Breast epithelium (tissue), 4 donors: Measurements from ENCODE around the gene COX19. TPM values are rescaled to one million over a fixed set of nuclear protein-coding genes. Genes with fewer than 3 reads are reported as not detected.

Experiments used
- DNase-seq, 2 donors: peaks; one replicate each; pipeline ENCODE4 v3.0.0-alpha.2; 2019; ENCODE audit warnings: low spot score in 2 of 2
- H3K27ac ChIP-seq, 2 donors: fragments of 200-600 bp; sonication (generic) in 1 of 2; one replicate each; pipeline ENCODE4 v1.5.1; 2016 to 2019; ENCODE audit warnings: mild to moderate bottlenecking in 1 of 2
- H3K27me3 ChIP-seq, 2 donors: fragments of 200-600 bp; sonication (generic) in 1 of 2; one replicate each; pipeline versions ENCODE4 v1.5.1 to v1.6.0; 2017 to 2019; ENCODE audit warnings: control low read depth in 1 of 2, mild to moderate bottlenecking in 1 of 2
- H3K36me3 ChIP-seq: fragments of 200-600 bp; one replicate; pipeline ENCODE4 v1.5.1; 2019
- H3K4me1 ChIP-seq, 2 donors: fragments of 200-600 bp; sonication (generic); one replicate each; pipeline ENCODE4 v1.5.1; 2016 to 2019; ENCODE audit warnings: control low read depth in 1 of 2
- H3K4me3 ChIP-seq, 3 donors: fragments of 200-600 bp; sonication (generic); 1 replicate in 2 of 3; 2 replicates in 1 of 3; pipeline ENCODE4 v1.5.1; 2016 to 2019; ENCODE audit warnings: mild to moderate bottlenecking in 3 of 3, moderate library complexity in 2 of 3
- H3K9me3 ChIP-seq, 2 donors: fragments of 200-600 bp; sonication (generic) in 1 of 2; one replicate each; pipeline ENCODE4 v1.5.1; 2016 to 2019; ENCODE audit warnings: control low read depth in 1 of 2
- POLR2A ChIP-seq: fragments of 450-650 bp; IDR thresholded peaks from one replicate; pipeline ENCODE4 v1.6.1; 2016; ENCODE audit warnings: antibody characterized with exemption, mild to moderate bottlenecking, moderate library complexity
- POLR2AphosphoS5 ChIP-seq, 3 donors: sonication (generic); formaldehyde crosslinking; IDR thresholded peaks; one replicate each; pipeline ENCODE4 v1.6.1; 2017; ENCODE audit warnings: antibody characterized with exemption in 3 of 3
- intact Hi-C: fragments of 100-400 bp; cut with DNase I; formaldehyde crosslinking; loops from one replicate; pipeline ENCODE4 v1.15.1; 2023; ENCODE audit warnings: low total_unique reads
- total RNA-seq, 3 donors: library from RNA; depleted of rRNA; stranded (reverse); fragments of >200 nt; gene quantifications; one replicate each; pipeline ENCODE4 v1.1.0, GENCODE V29; 2016
- TF ChIP-seq, protein P1 (sequence below), 3 donors: fragments of 450-650 bp; IDR thresholded peaks; one replicate each; pipeline ENCODE4 v1.5.1; 2016 to 2017; ENCODE audit warnings: antibody characterized with exemption in 3 of 3, mild to moderate bottlenecking in 3 of 3, moderate library complexity in 3 of 3

Gene COX19
- total RNA-seq, 3 donors from 2014 or later, result 8.5 to 17.3 (median 8.8) TPM

DNA sequence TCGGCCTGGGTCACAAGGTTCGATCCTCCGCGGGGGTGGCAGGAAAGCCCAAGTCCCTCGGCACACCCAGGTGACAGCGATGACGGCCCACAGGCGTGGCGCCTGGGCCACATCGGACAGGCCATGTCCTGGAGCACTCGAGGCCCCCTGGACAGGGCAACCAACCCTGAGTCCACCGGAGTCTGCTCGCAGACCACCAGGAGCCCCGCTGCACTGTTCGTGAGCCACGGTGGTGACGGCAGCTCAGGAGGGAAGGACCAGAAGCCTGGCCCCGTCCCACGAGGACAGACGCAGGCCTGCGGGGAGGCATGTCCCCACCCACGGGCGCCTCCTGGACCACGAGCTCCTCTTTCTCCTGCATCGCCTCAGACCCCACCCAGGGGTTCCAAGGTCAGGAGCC lies 46.6 kb upstream of the COX19 start:
- TF ChIP-seq, protein P1, sequence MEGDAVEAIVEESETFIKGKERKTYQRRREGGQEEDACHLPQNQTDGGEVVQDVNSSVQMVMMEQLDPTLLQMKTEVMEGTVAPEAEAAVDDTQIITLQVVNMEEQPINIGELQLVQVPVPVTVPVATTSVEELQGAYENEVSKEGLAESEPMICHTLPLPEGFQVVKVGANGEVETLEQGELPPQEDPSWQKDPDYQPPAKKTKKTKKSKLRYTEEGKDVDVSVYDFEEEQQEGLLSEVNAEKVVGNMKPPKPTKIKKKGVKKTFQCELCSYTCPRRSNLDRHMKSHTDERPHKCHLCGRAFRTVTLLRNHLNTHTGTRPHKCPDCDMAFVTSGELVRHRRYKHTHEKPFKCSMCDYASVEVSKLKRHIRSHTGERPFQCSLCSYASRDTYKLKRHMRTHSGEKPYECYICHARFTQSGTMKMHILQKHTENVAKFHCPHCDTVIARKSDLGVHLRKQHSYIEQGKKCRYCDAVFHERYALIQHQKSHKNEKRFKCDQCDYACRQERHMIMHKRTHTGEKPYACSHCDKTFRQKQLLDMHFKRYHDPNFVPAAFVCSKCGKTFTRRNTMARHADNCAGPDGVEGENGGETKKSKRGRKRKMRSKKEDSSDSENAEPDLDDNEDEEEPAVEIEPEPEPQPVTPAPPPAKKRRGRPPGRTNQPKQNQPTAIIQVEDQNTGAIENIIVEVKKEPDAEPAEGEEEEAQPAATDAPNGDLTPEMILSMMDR (IDR thresholded peaks at IDR 0.05), result no peak
- no peak for TF ChIP-seq POLR2AphosphoS5 (IDR thresholded peaks at IDR 0.05)
- Histone ChIP-seq H3K9me3 (no peaks in the 10 kb centered on the region), H3K4me1 (no peaks in the 10 kb centered on the region), H3K36me3 (no peaks in the 10 kb centered on the region), H3K27ac (no peak overlapping the region), H3K27me3 (no peaks in the 10 kb centered on the region), H3K4me3 (no peak overlapping the region)
- no peak for DNase-seq
- intact Hi-C loops, result no loop called here

DNA sequence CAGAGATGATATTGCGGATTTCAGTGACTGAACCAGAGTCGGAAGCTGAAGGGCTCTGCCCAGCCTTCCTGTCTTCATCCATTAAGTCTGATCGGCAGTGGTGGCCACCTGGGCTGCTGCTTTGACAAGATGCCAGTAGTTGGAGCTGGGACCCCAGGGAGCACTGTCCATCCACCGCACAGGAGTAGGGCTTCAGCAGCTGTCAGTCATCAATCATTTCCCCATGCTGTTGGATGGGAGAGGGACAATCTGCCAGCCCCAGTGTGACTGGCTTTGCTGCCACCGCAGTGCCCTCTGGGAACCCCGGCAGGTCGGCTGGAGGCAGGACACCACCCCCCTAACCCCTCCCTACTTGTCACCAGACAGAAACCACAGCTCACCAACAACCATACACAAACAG lies 46.0 kb upstream of the COX19 start:
- no peaks in the 10 kb centered on the region for H3K9me3 ChIP-seq
- no peak overlapping the region for H3K4me3 ChIP-seq
- no peaks in the 10 kb centered on the region for H3K27me3 ChIP-seq
- intact Hi-C loops, result no loop called here
- H3K36me3 ChIP-seq, result no peaks in the 10 kb centered on the region
- no peak for DNase-seq
- no peak overlapping the region for H3K27ac ChIP-seq
- TF ChIP-seq, protein P1 (IDR thresholded peaks at IDR 0.05), result no peak
- no peak for TF ChIP-seq POLR2AphosphoS5 (IDR thresholded peaks at IDR 0.05)
- H3K4me1 ChIP-seq, result no peaks in the 10 kb centered on the region

DNA sequence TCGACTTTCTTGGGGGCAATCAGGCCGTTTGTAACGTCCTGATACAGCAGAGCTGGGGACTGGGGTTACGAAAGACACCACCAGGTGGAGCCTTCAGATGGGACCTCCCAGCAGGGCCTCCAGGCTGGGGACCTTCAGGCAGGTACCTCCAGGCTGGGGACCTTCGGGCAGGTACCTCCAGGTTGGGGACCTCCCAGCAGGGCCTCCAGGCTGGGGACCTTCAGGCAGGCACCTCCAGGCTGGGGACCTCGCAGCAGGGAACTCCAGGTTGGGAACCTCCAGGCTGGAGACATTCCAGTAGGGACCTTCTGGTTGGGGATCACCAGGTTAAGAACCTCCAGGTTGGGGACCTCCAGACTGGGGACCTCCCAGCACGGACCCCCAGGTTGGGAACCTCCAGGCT lies 45.5 kb upstream of the COX19 start:
- no peaks in the 10 kb centered on the region for H3K27me3 ChIP-seq
- no peak for DNase-seq
- no peaks in the 10 kb centered on the region for H3K9me3 ChIP-seq
- TF ChIP-seq POLR2AphosphoS5 (IDR thresholded peaks at IDR 0.05) (no peak), POLR2A (no peak)
- TF ChIP-seq, protein P1 (IDR thresholded peaks at IDR 0.05), result no peak
- intact Hi-C loops, result no loop called here
- H3K4me1 ChIP-seq, result no peaks in the 10 kb centered on the region
- no peaks in the 10 kb centered on the region for H3K36me3 ChIP-seq
- no peak overlapping the region for H3K4me3 ChIP-seq
- H3K27ac ChIP-seq, result no peak overlapping the region

DNA sequence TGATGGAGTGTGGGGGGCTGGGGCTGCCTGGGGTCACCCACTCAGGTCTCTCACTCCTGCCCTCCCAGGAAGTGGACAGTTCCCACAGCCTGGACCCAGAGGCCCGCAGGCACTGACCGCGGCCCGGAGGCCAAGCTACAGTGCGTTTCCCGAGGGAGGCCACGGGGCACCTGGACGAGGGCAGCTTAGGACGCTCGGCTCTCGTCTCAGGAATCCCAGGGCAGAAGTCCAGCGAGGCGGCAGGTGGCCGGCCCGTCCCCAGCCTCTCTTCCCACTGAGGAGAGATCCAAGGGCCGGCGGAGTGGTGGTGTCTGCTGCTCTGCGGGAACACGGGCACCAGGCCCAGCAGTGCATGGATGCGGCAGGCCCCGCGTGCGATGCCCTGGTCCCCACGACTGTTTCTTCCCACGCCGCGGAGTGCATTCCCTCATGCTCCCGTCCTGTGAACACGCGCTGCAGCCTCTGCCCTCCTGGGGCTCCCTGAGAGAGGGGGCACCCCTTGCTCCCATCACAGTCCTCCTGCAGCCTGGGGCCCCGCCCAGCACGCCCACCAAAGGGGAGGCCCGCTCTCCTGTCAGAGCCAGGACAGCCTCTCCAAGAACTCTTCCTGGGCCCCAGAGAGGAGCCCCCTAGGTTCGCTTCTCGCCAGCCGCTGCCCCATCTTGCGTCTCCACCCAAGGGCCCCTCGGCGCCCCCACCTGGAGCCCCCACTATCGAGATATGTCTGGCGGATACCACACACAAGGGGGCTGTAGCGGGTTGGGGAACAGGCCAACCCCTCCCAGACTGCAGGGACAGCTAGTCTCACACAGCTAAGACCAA lies 44.7 kb upstream of the COX19 start:
- TF ChIP-seq, protein P1 (IDR thresholded peaks at IDR 0.05), result no peak
- no peak for TF ChIP-seq POLR2A
- TF ChIP-seq POLR2AphosphoS5 (IDR thresholded peaks at IDR 0.05), result no peak
- intact Hi-C loops, result no loop called here
- Histone ChIP-seq H3K9me3 (no peaks in the 10 kb centered on the region), H3K27me3 (no peaks in the 10 kb centered on the region), H3K36me3 (no peaks in the 10 kb centered on the region), H3K4me3 (no peak overlapping the region), H3K4me1 (no peaks in the 10 kb centered on the region), H3K27ac (no peak overlapping the region)
- DNase-seq, result no peak

DNA sequence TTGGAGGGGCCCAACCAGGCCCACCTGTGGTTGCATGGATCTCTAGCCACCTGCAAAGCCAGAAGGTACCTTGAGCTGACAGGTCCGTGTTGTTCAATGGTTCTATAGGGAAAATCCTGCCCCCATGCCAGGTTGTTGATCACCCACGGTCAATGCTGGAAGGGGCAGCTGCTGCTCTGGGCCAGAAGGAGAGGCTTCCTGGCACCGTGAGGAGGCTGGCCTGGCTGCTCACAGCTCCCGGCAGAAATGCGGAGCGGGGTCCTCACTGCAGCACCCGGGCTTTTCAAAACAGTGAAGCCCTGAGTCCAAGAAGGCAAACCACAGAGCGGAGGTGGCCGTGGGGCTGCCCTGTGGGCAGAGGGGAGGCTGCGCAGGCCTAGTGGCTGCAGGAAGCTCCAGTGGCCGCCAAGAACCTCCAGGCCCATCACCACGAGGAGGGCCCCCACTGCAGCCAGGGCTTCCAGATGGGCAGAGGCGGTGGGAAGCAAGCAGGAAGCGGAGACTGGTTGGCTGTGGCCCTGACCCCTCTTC lies 44.0 kb upstream of the COX19 start:
- TF ChIP-seq, protein P1 (IDR thresholded peaks at IDR 0.05), result no peak
- TF ChIP-seq POLR2A (no peak), POLR2AphosphoS5 (IDR thresholded peaks at IDR 0.05) (no peak)
- Histone ChIP-seq H3K9me3 (no peaks in the 10 kb centered on the region), H3K4me3 (no peak overlapping the region), H3K36me3 (no peaks in the 10 kb centered on the region), H3K4me1 (no peaks in the 10 kb centered on the region), H3K27me3 (no peaks in the 10 kb centered on the region), H3K27ac (no peak overlapping the region)
- DNase-seq, result no peak
- intact Hi-C loops, result no loop called here
